HEK293T (cell line): ENCODE data around the gene FHIP1A.

Experiments
- CTCF ChIA-PET: fragments of 350-600 bp; formaldehyde crosslinking; extraction: SDS; loops from one replicate; lab custom pipeline; 2021; ENCODE audit warnings: antibody characterized with exemption, inconsistent platforms; lab: Yijun Ruan, JAX
- POLR2A ChIA-PET: fragments of 350-600 bp; formaldehyde crosslinking; extraction: SDS; loops from one replicate; lab custom pipeline; 2020; ENCODE audit warnings: antibody characterized with exemption, inconsistent platforms; lab: Yijun Ruan, JAX
- DNase-seq: peaks from one replicate; pipeline ENCODE4 v3.0.0; 2012; ENCODE audit warnings: mixed read lengths; ENCODE audit errors: extremely low spot score
- ARNT ChIP-seq: fragments of 450-650 bp; IDR thresholded peaks from 2 replicates; pipeline ENCODE4 v1.6.1; 2017; ENCODE audit warnings: mild to moderate bottlenecking
- BHLHE40 ChIP-seq: fragments of 450-650 bp; IDR thresholded peaks from 2 replicates; pipeline ENCODE4 v1.6.1; 2016; ENCODE audit warnings: mild to moderate bottlenecking, moderate library complexity, borderline replicate concordance
- CTBP1 ChIP-seq: fragments of 450-650 bp; IDR thresholded peaks from 2 replicates; pipeline ENCODE4 v1.6.1; 2016; ENCODE audit warnings: borderline replicate concordance
- ELF4 ChIP-seq: fragments of 450-650 bp; IDR thresholded peaks from 2 replicates; pipeline ENCODE4 v1.6.1; 2017; ENCODE audit warnings: antibody characterized with exemption
- FOXA1 ChIP-seq: fragments of 450-650 bp; IDR thresholded peaks from 2 replicates; pipeline ENCODE4 v1.6.1; 2016; ENCODE audit warnings: mild to moderate bottlenecking
- FOXK2 ChIP-seq: fragments of 450-650 bp; IDR thresholded peaks from 2 replicates; pipeline ENCODE4 v1.6.1; 2016; ENCODE audit warnings: mild to moderate bottlenecking
- FOXM1 ChIP-seq: fragments of 450-650 bp; IDR thresholded peaks from 2 replicates; pipeline ENCODE4 v1.6.1; 2017; ENCODE audit warnings: mild to moderate bottlenecking, borderline replicate concordance
- HDGF ChIP-seq: fragments of 450-650 bp; IDR thresholded peaks from 2 replicates; pipeline ENCODE4 v1.6.1; 2017; ENCODE audit warnings: antibody characterized with exemption, borderline replicate concordance
- L3MBTL2 ChIP-seq: fragments of 450-650 bp; conservative IDR thresholded peaks from 2 replicates; pipeline ENCODE4 v1.6.1; 2016; ENCODE audit warnings: mild to moderate bottlenecking
- LEF1 ChIP-seq: fragments of 450-650 bp; IDR thresholded peaks from 2 replicates; pipeline ENCODE4 v1.6.1; 2017; ENCODE audit warnings: mild to moderate bottlenecking, borderline replicate concordance
- NFRKB ChIP-seq: fragments of 450-650 bp; IDR thresholded peaks from 2 replicates; pipeline ENCODE4 v1.6.1; 2016; ENCODE audit warnings: mild to moderate bottlenecking, moderate library complexity
- PKNOX1 ChIP-seq: fragments of 450-650 bp; IDR thresholded peaks from 2 replicates; pipeline ENCODE4 v1.6.1; 2016
- SP1 ChIP-seq: fragments of 450-650 bp; IDR thresholded peaks from 2 replicates; pipeline ENCODE4 v1.6.1; 2017
- SUZ12 ChIP-seq: fragments of 450-650 bp; IDR thresholded peaks from 2 replicates; pipeline ENCODE4 v1.6.1; 2016; ENCODE audit warnings: mild to moderate bottlenecking
- TARDBP ChIP-seq: fragments of 450-650 bp; IDR thresholded peaks from 2 replicates; pipeline ENCODE4 v1.6.1; 2016
- ZNF384 ChIP-seq: fragments of 450-650 bp; IDR thresholded peaks from 2 replicates; pipeline ENCODE4 v1.6.1; 2016

Gene FHIP1A

GRCh38 chr4:151417164-151417571, 8.2 kb downstream of the FHIP1A start:
- POLR2A ChIA-PET: no interaction called here
- CTCF ChIA-PET: no interaction called here
- DNase-seq: no peak
- TF ChIP-seq TARDBP (no peak), FOXA1 (no peak), SP1 (no peak), HDGF (no peak), ZNF384 (no peak), NFRKB (no peak), PKNOX1 (no peak), ELF4 (no peak), SUZ12 (no peak), ARNT (no peak), L3MBTL2 (no peak)

GRCh38 chr4:151417766-151418376, 8.9 kb downstream of the FHIP1A start:
- no peak for DNase-seq
- CTCF ChIA-PET: no interaction called here
- no peak for TF ChIP-seq FOXK2
- no peak for TF ChIP-seq NFRKB
- no peak for TF ChIP-seq HDGF
- TF ChIP-seq LEF1: no peak
- 0 out of 2 replicates have a peak, but pooled peaks have one; percentile 40 for TF ChIP-seq ZNF384
- POLR2A ChIA-PET: no interaction called here

GRCh38 chr4:151418385-151418784, 9.4 kb downstream of the FHIP1A start:
- ChIA-PET CTCF (no interaction called here), POLR2A (no interaction called here)
- DNase-seq: no peak
- TF ChIP-seq SP1 (no peak), TARDBP (no peak), FOXM1 (no peak), FOXK2 (no peak)

- POLR2A ChIA-PET: no interaction called here
- CTCF ChIA-PET: no interaction called here
These were observed 9.9 kb downstream of the FHIP1A start for GRCh38 chr4:151418856-151419255.

GRCh38 chr4:151420250-151420807, 11.4 kb downstream of the FHIP1A start:
- no peak for DNase-seq
- POLR2A ChIA-PET: interaction anchor here (0.9 kb wide), 1 partner anchor 12 kb away, joined by 3 read pairs; the partner anchor contains the start of gene FHIP1A
- TF ChIP-seq TARDBP: no peak
- no peak for TF ChIP-seq BHLHE40
- no peak for TF ChIP-seq SP1
- TF ChIP-seq CTBP1: no peak
- TF ChIP-seq SUZ12: no peak
- TF ChIP-seq ARNT: no peak
- CTCF ChIA-PET: no interaction called here

More at GRCh38 chr4:151418856-151419255, 9.9 kb downstream of the FHIP1A start:
- no peak for TF ChIP-seq SUZ12
- no peak for TF ChIP-seq ZNF384
- TF ChIP-seq SP1: no peak
- no peak for TF ChIP-seq CTBP1
- no peak for TF ChIP-seq HDGF
- TF ChIP-seq NFRKB: no peak
- TF ChIP-seq LEF1: no peak
- TF ChIP-seq FOXA1: no peak
- TF ChIP-seq TARDBP: no peak
- TF ChIP-seq L3MBTL2: no peak
- TF ChIP-seq PKNOX1: no peak
- no peak for TF ChIP-seq ARNT
- TF ChIP-seq FOXK2: no peak
- TF ChIP-seq BHLHE40: no peak
- TF ChIP-seq ELF4: no peak
- no peak for DNase-seq

- DNase-seq: no peak
- POLR2A ChIA-PET: interaction anchor here (1.2 kb wide), 1 partner anchor 97 kb away, joined by 3 read pairs; the partner anchor contains the start of gene SH3D19
- CTCF ChIA-PET: no interaction called here
- TF ChIP-seq L3MBTL2: no peak
- no peak for TF ChIP-seq PKNOX1
- no peak for TF ChIP-seq ARNT
- TF ChIP-seq SUZ12: no peak
- no peak for TF ChIP-seq ELF4
- TF ChIP-seq HDGF: no peak
- no peak for TF ChIP-seq NFRKB
- no peak for TF ChIP-seq FOXK2
- TF ChIP-seq TARDBP: no peak
- TF ChIP-seq LEF1: no peak
- no peak for TF ChIP-seq CTBP1
- no peak for TF ChIP-seq ZNF384
- no peak for TF ChIP-seq BHLHE40
- no peak for TF ChIP-seq FOXM1
- no peak for TF ChIP-seq SP1
- TF ChIP-seq FOXA1: no peak
These were observed 13.9 kb downstream of the FHIP1A start for GRCh38 chr4:151422854-151423253.
